IgD-negative memory B cell (primary cell): ENCODE results near the gene C6orf58. TPM values are rescaled to one million over a fixed set of nuclear protein-coding genes. Genes with fewer than 3 reads are reported as not detected.

Experiments
- H3K27ac Mint-ChIP-seq, 3 donors: one replicate each; pipeline ENCODE4 v1.8.0; 2020 to 2022; ENCODE audit warnings: mild to moderate bottlenecking in 3 of 3, mixed read lengths in 3 of 3, moderate library complexity in 1 of 3
- H3K27me3 Mint-ChIP-seq: one replicate; pipeline ENCODE4 v1.8.0; 2021; ENCODE audit warnings: mixed read lengths
- H3K36me3 Mint-ChIP-seq: one replicate; pipeline ENCODE4 v1.8.0; 2020; ENCODE audit warnings: mild to moderate bottlenecking, mixed read lengths
- H3K4me1 Mint-ChIP-seq, 3 donors: one replicate each; pipeline ENCODE4 v1.8.0; 2020 to 2022; ENCODE audit warnings: mixed read lengths in 3 of 3, mild to moderate bottlenecking in 1 of 3
- H3K4me3 Mint-ChIP-seq, 4 donors: one replicate each; pipeline ENCODE4 v1.8.0; 2020 to 2022; ENCODE audit warnings: mild to moderate bottlenecking in 4 of 4, mixed read lengths in 4 of 4, moderate library complexity in 3 of 4
- H3K9me3 Mint-ChIP-seq, 3 donors: one replicate each; pipeline ENCODE4 v1.8.0; 2020 to 2021; ENCODE audit warnings: mixed read lengths in 3 of 3, mild to moderate bottlenecking in 1 of 3
- polyA plus RNA-seq: library from polyadenylated mRNA; unstranded; fragments of 300-500 nt; fragmentation: Illumina TruSeq; gene quantifications from one replicate; pipeline ENCODE4 v1.2.3, GENCODE V29; 2021

C6orf58 gene
- not detected for polyA plus RNA-seq

GRCh38 chr6:127576874-127577273, at the start of gene C6orf58:
TSS of gene C6orf58 (plus strand) at chr6:127577174. CDS start at chr6:127577186, 12 bp downstream.
- Mint-ChIP-seq H3K27ac (no peak within 1 kb of the TSS), H3K4me3 (no peak within 1 kb of the TSS)

DNA sequence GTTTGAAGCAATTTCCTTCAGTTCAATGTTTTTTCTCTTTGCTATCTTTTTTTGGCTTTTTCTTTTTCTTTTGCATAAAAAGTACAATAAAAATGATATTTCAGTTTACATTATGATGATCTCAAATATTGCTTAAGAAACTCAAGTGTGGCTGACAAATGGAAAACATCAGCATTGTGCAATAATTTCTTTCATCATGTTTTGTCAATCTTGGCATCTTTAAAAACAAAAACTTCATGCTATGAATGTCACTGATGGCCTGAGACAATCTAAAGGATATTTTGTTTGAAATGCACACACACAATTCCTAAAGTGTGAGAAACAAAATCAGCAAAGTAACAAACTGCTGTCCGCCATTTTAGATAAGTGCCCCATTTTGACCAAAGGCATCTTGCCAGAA, 44.0 kb upstream of the C6orf58 start:
- Mint-ChIP-seq H3K36me3 (no peaks in the 10 kb centered on the region), H3K27ac (no peak overlapping the region), H3K27me3 (peaks cover 4% of the 10 kb centered on the region), H3K4me1 (no peaks in the 10 kb centered on the region), H3K4me3 (no peak overlapping the region), H3K9me3 (no peaks in the 10 kb centered on the region)

More at GRCh38 chr6:127576874-127577273, at the start of gene C6orf58:
- Mint-ChIP-seq H3K9me3 (no peaks in the 10 kb centered on the region), H3K36me3 (no peaks in the 10 kb centered on the region), H3K4me1 (no peaks in the 10 kb centered on the region), H3K27me3 (no peaks in the 10 kb centered on the region)

DNA sequence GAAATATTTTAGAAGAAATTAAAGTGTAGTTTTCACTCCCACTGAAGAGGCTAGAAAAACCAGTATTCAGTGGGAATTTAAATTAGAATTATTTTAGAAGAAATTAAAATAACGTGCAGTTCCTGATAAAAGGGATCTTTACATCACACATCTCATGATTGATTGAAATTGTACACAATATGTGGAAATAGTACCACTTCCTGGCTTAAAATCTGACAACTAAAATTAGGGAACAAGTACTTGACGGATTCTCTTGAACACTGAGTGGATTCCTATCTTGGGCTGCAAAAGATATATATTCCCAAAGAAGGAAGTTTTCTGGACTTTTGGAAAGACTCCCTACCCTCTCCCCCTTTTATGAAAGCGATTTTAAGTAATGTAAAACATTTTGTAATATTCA, 43.2 kb upstream of the C6orf58 start:
- Mint-ChIP-seq H3K9me3 (no peaks in the 10 kb centered on the region), H3K36me3 (no peaks in the 10 kb centered on the region), H3K4me3 (no peak overlapping the region), H3K27me3 (peaks cover 4% of the 10 kb centered on the region), H3K4me1 (no peaks in the 10 kb centered on the region), H3K27ac (no peak overlapping the region)

GRCh38 chr6:127538750-127539264, 38.2 kb upstream of the C6orf58 start:
- Mint-ChIP-seq H3K36me3 (no peaks in the 10 kb centered on the region), H3K4me3 (no peak overlapping the region), H3K27me3 (peaks cover 4% of the 10 kb centered on the region), H3K27ac (no peak overlapping the region), H3K9me3 (no peaks in the 10 kb centered on the region), H3K4me1 (peaks cover 0 to 1% (median 0%) of the 10 kb centered on the region in 3 donors)

DNA sequence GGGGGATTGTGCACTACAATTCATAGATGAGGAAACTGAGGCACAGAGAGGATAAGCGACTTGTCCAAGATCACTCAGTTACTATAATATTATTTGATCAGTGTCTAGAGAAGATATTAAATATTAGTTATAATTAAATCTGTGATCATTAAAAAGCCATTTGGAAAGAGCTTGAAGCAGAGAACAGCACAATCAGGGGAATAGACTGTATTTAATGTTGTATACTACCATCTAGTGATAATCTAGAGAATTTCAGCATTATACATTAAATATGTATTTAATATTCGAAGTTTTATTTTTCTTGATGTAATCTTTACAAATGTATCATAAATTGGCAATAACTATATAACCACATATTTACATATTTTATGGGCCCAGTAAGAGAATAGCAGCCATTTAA, 37.7 kb upstream of the C6orf58 start:
- Mint-ChIP-seq H3K27me3 (peaks cover 4% of the 10 kb centered on the region), H3K27ac (no peak overlapping the region), H3K36me3 (no peaks in the 10 kb centered on the region), H3K4me3 (no peak overlapping the region), H3K4me1 (peaks cover 0 to 1% (median 0%) of the 10 kb centered on the region in 3 donors), H3K9me3 (no peaks in the 10 kb centered on the region)

- Mint-ChIP-seq H3K36me3 (no peaks in the 10 kb centered on the region), H3K27ac (no peak overlapping the region), H3K4me1 (no peaks in the 10 kb centered on the region), H3K27me3 (peaks cover 3% of the 10 kb centered on the region), H3K9me3 (no peaks in the 10 kb centered on the region), H3K4me3 (no peak overlapping the region)
Measured at GRCh38 chr6:127547215-127547614, 29.8 kb upstream of the C6orf58 start.

DNA sequence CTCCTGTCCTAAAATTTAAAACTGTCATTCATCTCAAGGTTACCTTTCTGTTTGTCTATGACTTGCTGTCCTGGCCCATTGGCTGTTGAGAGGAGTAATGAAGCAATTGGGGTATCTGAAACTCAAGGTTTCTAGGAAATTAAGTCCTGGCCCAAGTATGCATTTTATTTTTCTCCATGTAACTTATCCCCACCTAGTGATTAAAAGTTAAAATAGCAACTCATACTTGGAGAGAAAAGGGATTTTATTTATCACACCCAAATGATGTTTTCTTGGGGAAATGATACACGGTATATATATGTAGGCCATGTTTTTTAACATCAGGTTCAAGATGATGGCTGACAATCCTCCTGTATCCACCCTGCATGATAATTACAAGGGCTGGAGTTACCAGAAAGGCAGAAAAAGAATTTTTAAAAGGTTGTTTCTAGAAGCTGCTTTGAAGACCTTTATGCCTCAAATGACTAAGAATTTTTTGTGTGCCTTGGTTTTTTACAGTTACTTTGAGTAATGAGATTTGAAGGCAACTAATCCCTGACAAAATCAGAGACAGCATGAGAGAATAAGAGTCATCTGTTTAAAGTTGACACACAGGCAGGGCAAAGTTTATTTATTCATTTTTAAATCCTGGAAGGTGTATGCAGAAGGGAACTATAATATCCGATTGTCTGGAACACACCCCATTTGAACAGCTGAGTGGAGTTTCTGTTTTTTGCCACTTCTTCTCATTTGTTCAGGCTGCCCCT, 28.9 kb upstream of the C6orf58 start:
- Mint-ChIP-seq H3K36me3 (no peaks in the 10 kb centered on the region), H3K9me3 (no peaks in the 10 kb centered on the region), H3K4me1 (no peaks in the 10 kb centered on the region), H3K27ac (no peak overlapping the region), H3K27me3 (peaks cover 6% of the 10 kb centered on the region), H3K4me3 (no peak overlapping the region)

DNA sequence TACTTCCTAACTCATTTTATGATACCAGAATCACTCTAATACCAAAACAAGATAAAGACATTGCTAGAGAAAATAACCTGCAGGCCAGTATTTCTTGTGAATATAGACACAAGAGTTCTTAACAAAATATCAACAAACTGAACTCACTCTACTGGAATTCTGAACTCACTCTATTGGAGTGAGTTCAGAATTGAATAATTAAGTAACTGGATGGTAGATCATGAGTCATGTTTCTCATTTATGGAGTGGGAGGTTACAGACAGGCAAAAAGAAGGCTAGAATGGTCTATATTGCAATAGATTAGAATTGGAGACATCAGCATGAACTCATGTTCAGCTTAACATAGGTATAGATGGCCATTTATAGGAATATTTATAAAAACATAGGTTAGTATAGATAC, 26.6 kb upstream of the C6orf58 start:
- H3K27ac Mint-ChIP-seq = no peak overlapping the region

GRCh38 chr6:127554435-127555006, 22.5 kb upstream of the C6orf58 start:
- H3K27ac Mint-ChIP-seq = no peak overlapping the region
- H3K9me3 Mint-ChIP-seq = no peaks in the 10 kb centered on the region
- H3K4me1 Mint-ChIP-seq = no peaks in the 10 kb centered on the region
- no peak overlapping the region for H3K4me3 Mint-ChIP-seq
- H3K27me3 Mint-ChIP-seq = peaks cover 3% of the 10 kb centered on the region
- H3K36me3 Mint-ChIP-seq = no peaks in the 10 kb centered on the region

More for the DNA sequence above, 26.6 kb upstream of the C6orf58 start:
- no peak overlapping the region for H3K4me3 Mint-ChIP-seq
- peaks cover 6% of the 10 kb centered on the region for H3K27me3 Mint-ChIP-seq
- H3K4me1 Mint-ChIP-seq = no peaks in the 10 kb centered on the region
- no peaks in the 10 kb centered on the region for H3K36me3 Mint-ChIP-seq
- no peaks in the 10 kb centered on the region for H3K9me3 Mint-ChIP-seq

- Mint-ChIP-seq H3K36me3 (no peaks in the 10 kb centered on the region), H3K4me1 (no peaks in the 10 kb centered on the region), H3K9me3 (no peaks in the 10 kb centered on the region), H3K27me3 (no peaks in the 10 kb centered on the region), H3K27ac (no peak overlapping the region), H3K4me3 (no peak overlapping the region)
Measured at GRCh38 chr6:127561660-127562059, 15.3 kb upstream of the C6orf58 start.

GRCh38 chr6:127564761-127565160, 12.2 kb upstream of the C6orf58 start:
- Mint-ChIP-seq H3K4me1 (no peaks in the 10 kb centered on the region), H3K4me3 (no peak overlapping the region), H3K9me3 (no peaks in the 10 kb centered on the region), H3K27ac (no peak overlapping the region), H3K36me3 (no peaks in the 10 kb centered on the region), H3K27me3 (no peaks in the 10 kb centered on the region)

DNA sequence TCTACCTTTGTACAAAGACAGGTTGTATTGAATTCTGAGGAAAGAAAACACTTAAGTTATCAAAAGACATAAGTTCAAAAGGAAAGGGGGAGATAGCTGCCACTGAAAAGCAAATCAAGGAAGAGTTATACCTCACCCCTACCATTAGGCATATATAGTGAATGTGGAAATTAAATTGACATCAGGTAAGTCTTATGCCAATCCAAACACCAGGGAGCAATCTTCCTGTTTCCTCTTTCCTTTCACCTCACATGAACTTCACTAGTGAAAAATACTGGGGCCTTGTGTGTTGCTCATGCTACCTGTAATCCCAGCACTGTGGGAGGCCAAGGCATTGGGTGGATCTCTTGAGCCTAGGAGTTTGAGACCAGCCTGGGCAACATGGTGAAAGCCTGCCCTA, 10.9 kb upstream of the C6orf58 start:
- H3K4me3 Mint-ChIP-seq = no peak overlapping the region
- no peaks in the 10 kb centered on the region for H3K9me3 Mint-ChIP-seq
- no peak overlapping the region for H3K27ac Mint-ChIP-seq
- H3K36me3 Mint-ChIP-seq = no peaks in the 10 kb centered on the region
- H3K4me1 Mint-ChIP-seq = peaks cover 0 to 6% (median 5%) of the 10 kb centered on the region in 3 donors
- H3K27me3 Mint-ChIP-seq = no peaks in the 10 kb centered on the region

- Mint-ChIP-seq H3K27ac (no peak overlapping the region), H3K36me3 (no peaks in the 10 kb centered on the region), H3K4me1 (peaks cover 4 to 6% (median 5%) of the 10 kb centered on the region in 3 donors), H3K27me3 (no peaks in the 10 kb centered on the region), H3K4me3 (no peak overlapping the region), H3K9me3 (no peaks in the 10 kb centered on the region)
Measured at GRCh38 chr6:127566651-127567050, 10.3 kb upstream of the C6orf58 start.

DNA sequence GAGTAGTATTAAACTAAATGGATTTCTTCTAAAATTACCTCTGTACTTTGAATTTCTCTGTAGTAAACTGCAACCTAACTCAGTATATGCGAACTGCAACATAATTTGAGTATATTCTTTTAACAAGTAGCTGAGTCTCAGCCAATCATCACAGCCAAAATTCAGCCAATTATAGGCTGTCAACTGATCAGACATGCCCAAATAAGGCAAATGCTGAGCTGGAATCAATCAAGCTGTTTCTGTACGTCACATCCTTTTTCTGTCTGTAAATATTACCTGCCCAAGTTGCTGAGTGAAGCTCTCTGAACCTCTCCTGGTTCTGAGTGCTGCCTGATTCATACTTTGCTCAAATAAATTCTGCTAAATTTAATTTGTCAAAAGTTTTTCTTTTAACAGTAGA, 9.5 kb upstream of the C6orf58 start:
- no peaks in the 10 kb centered on the region for H3K36me3 Mint-ChIP-seq
- no peak overlapping the region for H3K27ac Mint-ChIP-seq
- no peak overlapping the region for H3K4me3 Mint-ChIP-seq
- peaks cover 4 to 6% (median 5%) of the 10 kb centered on the region in 3 donors for H3K4me1 Mint-ChIP-seq
- H3K9me3 Mint-ChIP-seq = no peaks in the 10 kb centered on the region
- no peaks in the 10 kb centered on the region for H3K27me3 Mint-ChIP-seq

DNA sequence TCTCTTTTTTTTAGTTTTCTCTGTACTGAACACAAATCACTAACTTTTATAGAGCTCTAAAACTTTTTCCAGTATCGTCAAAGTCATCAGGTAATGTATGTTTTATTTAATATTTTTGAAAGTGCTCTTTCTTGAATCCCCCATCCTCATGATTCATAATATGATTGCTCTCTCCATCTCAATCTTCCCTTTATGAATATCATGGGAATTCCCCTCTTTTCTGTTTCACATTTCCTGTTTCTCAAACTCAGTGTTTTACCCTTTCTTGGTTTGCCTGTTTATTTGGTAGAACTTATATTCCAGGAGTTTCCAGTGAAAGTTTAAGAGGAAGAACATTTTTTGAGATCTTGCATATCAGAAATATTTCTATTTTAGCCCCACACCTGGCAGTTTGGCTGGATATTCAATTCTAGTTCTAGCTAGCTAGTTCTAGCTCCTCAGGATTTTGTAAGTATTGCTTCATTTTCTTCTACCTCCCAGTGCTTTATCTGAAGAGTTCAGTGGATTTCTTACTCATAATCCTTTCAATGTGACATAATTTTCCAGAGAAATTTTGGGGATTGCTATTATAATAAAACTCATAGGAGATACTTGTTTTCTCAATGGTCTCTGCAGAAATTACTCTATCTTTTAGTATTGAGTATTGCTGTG, 6.1 kb upstream of the C6orf58 start:
- Mint-ChIP-seq H3K36me3 (no peaks in the 10 kb centered on the region), H3K4me3 (no peak overlapping the region), H3K9me3 (no peaks in the 10 kb centered on the region), H3K27ac (no peak overlapping the region), H3K4me1 (peaks cover 4 to 6% (median 5%) of the 10 kb centered on the region in 3 donors), H3K27me3 (no peaks in the 10 kb centered on the region)
